ACHN (cell line): ENCODE measurements around the gene TMEM98.
"Not testable (repeated sequence)": the region's sequence is repeated elsewhere in the genome, so short reads cannot be mapped to it uniquely, and the experiment has no call there.

ENCODE experiments used
- DNase-seq: peaks from one replicate; pipeline ENCODE4 v3.0.0-alpha.2; 2015
- in situ Hi-C: cut with HindIII; loops from 2 replicates; pipeline ENCODE4 v1.10.0; 2017; ENCODE audit warnings: low sequenced_read_pairs, low pct_ligation_motif_present, low pct_unique_long_range_greater_than_20kb

The TMEM98 gene

GRCh38 chr17:32936186-32936893 is 8.4 kb downstream of the TMEM98 start:
- in situ Hi-C loops = no loop called here
- no peak for DNase-seq

- in situ Hi-C loops = no loop called here
- DNase-seq = peak; percentile 69
Observed at GRCh38 chr17:32936894-32937500, 9.0 kb downstream of the TMEM98 start.

DNA sequence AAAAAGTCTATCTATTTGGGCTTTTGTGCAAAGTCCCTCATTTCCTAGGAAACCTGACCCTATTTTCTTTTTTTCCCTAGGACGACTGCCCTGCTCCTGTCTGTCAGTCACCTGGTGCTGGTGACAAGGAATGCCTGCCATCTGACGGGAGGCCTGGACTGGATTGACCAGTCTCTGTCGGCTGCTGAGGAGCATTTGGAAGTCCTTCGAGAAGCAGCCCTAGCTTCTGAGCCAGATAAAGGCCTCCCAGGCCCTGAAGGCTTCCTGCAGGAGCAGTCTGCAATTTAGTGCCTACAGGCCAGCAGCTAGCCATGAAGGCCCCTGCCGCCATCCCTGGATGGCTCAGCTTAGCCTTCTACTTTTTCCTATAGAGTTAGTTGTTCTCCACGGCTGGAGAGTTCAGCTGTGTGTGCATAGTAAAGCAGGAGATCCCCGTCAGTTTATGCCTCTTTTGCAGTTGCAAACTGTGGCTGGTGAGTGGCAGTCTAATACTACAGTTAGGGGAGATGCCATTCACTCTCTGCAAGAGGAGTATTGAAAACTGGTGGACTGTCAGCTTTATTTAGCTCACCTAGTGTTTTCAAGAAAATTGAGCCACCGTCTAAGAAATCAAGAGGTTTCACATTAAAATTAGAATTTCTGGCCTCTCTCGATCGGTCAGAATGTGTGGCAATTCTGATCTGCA is 12.9 kb downstream of the TMEM98 start:
- no peak for DNase-seq
- in situ Hi-C loops = no loop called here

- in situ Hi-C loops = no loop called here
- DNase-seq = no peak
Observed at GRCh38 chr17:32941419-32942032, 13.6 kb downstream of the TMEM98 start.

DNA sequence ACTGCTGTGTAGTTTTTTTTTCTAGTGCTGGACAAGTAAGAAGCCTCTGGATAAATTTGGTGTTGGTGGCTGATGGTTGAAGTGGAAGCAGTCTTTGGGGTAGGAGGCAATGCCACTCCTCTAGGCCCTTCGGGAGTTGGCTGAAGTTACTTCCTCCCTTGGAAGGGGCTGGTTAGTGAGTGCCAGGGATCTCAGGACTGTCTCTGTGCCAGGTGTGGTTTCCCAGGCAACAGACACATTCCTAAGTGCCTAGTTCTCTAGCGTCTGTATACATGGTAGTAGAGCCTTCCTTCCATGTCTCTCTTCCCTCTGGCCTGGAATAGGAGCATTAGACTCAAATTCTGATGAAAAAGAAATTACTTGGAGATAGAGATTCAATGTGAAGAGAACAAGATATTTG is 15.3 kb downstream of the TMEM98 start:
- in situ Hi-C loops = no loop called here

GRCh38 chr17:32943647-32944191 is 15.8 kb downstream of the TMEM98 start:
- no peak for DNase-seq
- in situ Hi-C loops = no loop called here

More for the DNA sequence above, 15.3 kb downstream of the TMEM98 start:
- DNase-seq = no peak

DNA sequence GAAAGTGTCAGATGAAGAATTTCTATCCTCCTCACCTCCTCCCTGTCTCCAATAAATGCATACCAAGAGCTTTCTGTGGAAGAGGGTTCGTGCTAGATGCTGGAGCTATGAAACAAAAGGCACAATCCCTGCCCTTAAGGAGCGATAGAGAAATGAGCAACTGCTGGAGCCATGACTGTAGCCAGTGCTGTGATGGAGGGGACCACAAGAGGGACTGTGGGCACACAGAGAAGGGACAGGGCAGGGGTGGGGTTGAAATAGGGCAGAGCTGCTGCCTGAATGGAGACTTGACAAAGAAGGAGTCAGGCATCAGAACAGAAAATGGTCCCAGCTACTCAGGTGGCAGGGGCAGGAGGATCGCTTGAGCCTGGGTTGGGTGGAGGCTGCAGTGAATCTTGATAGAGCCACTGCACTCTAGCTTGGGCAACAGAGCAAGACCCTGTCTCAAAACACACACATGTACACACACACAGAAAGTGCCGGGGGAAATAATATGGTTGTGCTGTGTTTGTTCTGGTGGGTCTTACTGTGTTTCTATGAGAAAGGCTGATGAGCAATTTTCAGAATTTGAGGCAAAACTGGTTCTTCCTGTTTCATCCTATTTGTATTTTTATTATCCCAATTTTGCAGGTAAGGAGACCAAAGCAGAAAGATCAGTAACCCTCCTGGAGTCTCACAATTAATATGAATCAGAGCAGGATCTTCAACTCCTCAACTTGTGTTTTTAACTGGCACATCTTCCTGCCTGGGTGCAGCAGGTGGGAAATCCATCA is 16.5 kb downstream of the TMEM98 start:
- in situ Hi-C loops = no loop called here

DNA sequence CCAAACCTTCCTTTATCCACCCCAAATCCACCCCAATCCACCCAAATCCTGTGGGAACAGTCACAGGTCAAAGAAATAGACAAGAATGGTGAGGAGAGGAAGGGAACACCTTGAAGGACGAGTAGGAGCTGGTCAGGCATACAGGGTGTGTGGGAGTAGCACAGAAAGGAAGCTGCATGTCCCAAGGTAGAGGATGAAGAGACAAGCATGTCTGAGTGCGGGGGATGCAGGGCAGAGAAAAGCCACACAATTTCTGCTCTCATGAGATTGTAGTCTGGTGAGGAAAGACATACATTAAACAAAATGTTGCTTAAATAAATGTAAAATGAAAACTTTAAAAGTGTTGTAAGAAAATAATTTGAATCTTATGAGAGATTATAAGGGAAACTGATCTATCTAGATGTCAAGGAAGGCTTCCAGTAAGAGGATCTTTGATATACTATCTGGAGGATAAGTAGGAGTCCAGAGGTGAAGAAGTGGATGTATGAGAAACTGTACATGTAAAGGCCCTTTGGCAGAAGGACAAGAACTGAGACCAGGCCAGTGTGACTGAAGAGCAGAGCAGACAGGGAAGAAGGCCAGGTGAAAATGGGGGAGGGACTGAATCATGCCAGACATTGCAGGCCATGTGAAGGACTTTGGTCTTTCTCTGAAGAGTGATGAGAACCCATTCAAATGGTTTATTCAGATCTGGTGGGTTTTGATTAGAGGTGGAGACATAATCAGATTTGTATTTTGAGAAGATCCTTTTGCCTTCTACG is 18.6 kb downstream of the TMEM98 start:
- no peak for DNase-seq
- in situ Hi-C loops = no loop called here

More for the DNA sequence above, 16.5 kb downstream of the TMEM98 start:
- DNase-seq = no peak

DNA sequence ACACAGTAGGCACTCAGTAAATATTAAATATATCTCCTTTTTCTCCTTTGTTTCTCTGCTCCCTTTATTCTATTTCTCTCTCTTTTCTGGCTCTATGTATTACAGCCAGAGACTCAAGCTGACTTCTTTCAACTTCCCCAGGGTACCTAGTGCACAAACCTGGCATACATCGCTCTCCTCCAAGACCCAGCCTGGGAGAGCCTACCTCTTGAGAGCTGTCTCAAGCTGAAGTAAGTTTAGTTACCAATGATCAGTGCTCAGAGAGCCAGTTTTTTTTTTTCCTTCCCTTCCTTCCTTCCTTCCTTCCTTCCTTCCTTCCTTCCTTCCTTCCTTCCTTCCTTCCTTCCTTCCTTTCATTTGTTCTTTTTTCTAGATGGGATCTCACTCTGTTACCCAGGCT is 19.8 kb downstream of the TMEM98 start:
- in situ Hi-C loops = no loop called here
- no peak for DNase-seq

GRCh38 chr17:32949181-32949580 is 21.2 kb downstream of the TMEM98 start:
- no peak for DNase-seq
- in situ Hi-C loops = no loop called here

GRCh38 chr17:32952491-32952890 is 24.5 kb downstream of the TMEM98 start:
- in situ Hi-C loops, DNase-seq: not testable (repeated sequence)

- DNase-seq = no peak
- in situ Hi-C loops = no loop called here
Observed at GRCh38 chr17:32953045-32953444, 25.1 kb downstream of the TMEM98 start.

DNA sequence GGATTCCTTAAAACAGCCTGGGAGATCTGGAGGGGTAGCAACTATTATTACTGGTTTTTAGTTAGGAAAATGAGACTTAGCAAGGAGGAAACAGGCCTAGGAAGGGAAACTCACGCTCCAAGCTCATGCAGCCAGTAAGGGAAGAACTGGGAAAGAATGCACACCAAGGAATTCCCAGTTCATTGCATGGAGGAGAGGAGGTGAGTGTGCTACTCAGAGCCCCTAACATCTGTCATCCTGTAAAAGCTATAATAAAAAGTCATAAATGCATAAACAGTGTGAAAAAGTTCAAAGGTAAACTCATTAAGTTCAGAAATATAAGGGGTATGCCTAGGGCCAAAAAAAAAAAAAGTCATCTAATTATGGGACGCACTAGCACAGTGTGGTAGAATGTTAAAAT is 25.9 kb downstream of the TMEM98 start:
- in situ Hi-C loops = no loop called here
- DNase-seq = no peak

GRCh38 chr17:32954477-32954876 is 26.5 kb downstream of the TMEM98 start:
- no peak for DNase-seq
- in situ Hi-C loops = no loop called here

DNA sequence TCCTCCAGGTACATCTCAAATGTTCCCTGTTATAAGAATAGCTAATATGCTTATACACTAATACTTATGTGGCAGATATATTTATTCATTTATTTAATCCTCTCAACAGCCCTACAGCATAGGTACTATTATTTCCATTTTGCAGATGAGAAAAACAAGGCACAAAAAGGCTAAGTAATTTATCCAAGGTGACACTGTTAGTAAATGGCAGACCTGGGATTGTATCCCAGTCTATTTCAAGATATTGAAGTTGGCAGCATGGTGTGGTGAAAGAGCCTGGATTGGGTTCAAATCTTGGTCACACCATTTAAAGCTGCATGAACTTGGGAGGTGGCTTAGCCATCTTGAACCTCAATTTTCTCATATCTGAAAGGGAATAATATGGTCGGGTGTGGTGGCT is 27.2 kb downstream of the TMEM98 start:
- no peak for DNase-seq
- in situ Hi-C loops = no loop called here

- no peak for DNase-seq
- in situ Hi-C loops = no loop called here
Observed at GRCh38 chr17:32956240-32956970, 28.5 kb downstream of the TMEM98 start.

GRCh38 chr17:32958418-32958817 is 30.5 kb downstream of the TMEM98 start:
- in situ Hi-C loops = no loop called here

More at GRCh38 chr17:32958418-32958817, 30.5 kb downstream of the TMEM98 start:
- DNase-seq = no peak
